H9 (cell line): Measurements from ENCODE around the gene RNLS. TPM values are rescaled to one million over a fixed set of nuclear protein-coding genes. Genes with fewer than 3 reads are reported as not detected.

Source experiments
- DNase-seq: peaks from one replicate; pipeline ENCODE4 v3.0.0-alpha.2; 2017
- H2AFZ ChIP-seq: one replicate; pipeline ENCODE4 v1.6.1; 2013; ENCODE audit warnings: mild to moderate bottlenecking, low read length, control low read depth, moderate library complexity
- H2AK5ac ChIP-seq: 2 replicates; pipeline ENCODE4 v1.6.1; 2013; ENCODE audit warnings: low read length, control low read depth, mixed read lengths; ENCODE audit not compliant: insufficient read length
- H2BK120ac ChIP-seq: one replicate; pipeline ENCODE4 v1.6.1; 2013; ENCODE audit warnings: low read depth, mild to moderate bottlenecking, low read length, control low read depth, inconsistent platforms; ENCODE audit not compliant: poor library complexity, severe bottlenecking
- H2BK12ac ChIP-seq: 2 replicates; pipeline ENCODE4 v1.6.1; 2013; ENCODE audit warnings: low read length, control low read depth, mixed read lengths, low read depth; ENCODE audit not compliant: insufficient read length
- H2BK15ac ChIP-seq: 2 replicates; pipeline ENCODE4 v1.6.1; 2013; ENCODE audit warnings: low read depth, low read length, control low read depth
- H2BK20ac ChIP-seq: one replicate; pipeline ENCODE4 v1.6.1; 2013; ENCODE audit warnings: low read depth, mild to moderate bottlenecking, low read length, control low read depth, inconsistent platforms; ENCODE audit not compliant: poor library complexity, severe bottlenecking
- H2BK5ac ChIP-seq: 2 replicates; pipeline ENCODE4 v1.6.1; 2013; ENCODE audit warnings: low read length, control low read depth, mixed read lengths; ENCODE audit not compliant: insufficient read length
- H3K14ac ChIP-seq: 2 replicates; pipeline ENCODE4 v1.6.1; 2013; ENCODE audit warnings: low read length, control low read depth; ENCODE audit not compliant: insufficient read depth
- H3K18ac ChIP-seq: 2 replicates; pipeline ENCODE4 v1.6.1; 2013; ENCODE audit warnings: low read depth, mild to moderate bottlenecking, mixed read lengths, low read length, control low read depth; ENCODE audit not compliant: insufficient read length
- H3K23ac ChIP-seq: 2 replicates; pipeline ENCODE4 v1.6.1; 2013; ENCODE audit warnings: low read length, control low read depth, mixed read lengths, low read depth; ENCODE audit not compliant: insufficient read length
- H3K23me2 ChIP-seq: 2 replicates; pipeline ENCODE4 v1.6.1; 2013; ENCODE audit warnings: low read depth, mild to moderate bottlenecking, mixed read lengths, low read length, control low read depth; ENCODE audit not compliant: insufficient read length, poor library complexity, severe bottlenecking
- H3K27ac ChIP-seq: 2 replicates; pipeline ENCODE4 v1.5.1; 2013; ENCODE audit warnings: low read length, control low read depth, mixed read lengths, low read depth; ENCODE audit not compliant: insufficient read length
- H3K27me3 ChIP-seq: 2 replicates; pipeline ENCODE4 v1.6.1; 2013; ENCODE audit warnings: low read length, control low read depth, inconsistent platforms; ENCODE audit not compliant: insufficient read depth
- H3K4ac ChIP-seq: 2 replicates; pipeline ENCODE4 v1.6.1; 2013; ENCODE audit warnings: low read depth, mild to moderate bottlenecking, control low read depth, inconsistent platforms, low read length, moderate library complexity
- H3K4me1 ChIP-seq: 2 replicates; pipeline ENCODE4 v1.6.1; 2013; ENCODE audit warnings: low read length, control low read depth, inconsistent platforms; ENCODE audit not compliant: insufficient read depth
- H3K4me2 ChIP-seq: 2 replicates; pipeline ENCODE4 v1.6.1; 2013; ENCODE audit warnings: low read length, control low read depth, mixed read lengths; ENCODE audit not compliant: insufficient read length, insufficient read depth
- H3K56ac ChIP-seq: 2 replicates; pipeline ENCODE4 v1.6.1; 2013; ENCODE audit warnings: low read depth, mild to moderate bottlenecking, mixed read lengths, low read length, control low read depth; ENCODE audit not compliant: insufficient read length
- H3K79me1 ChIP-seq: 2 replicates; pipeline ENCODE4 v1.6.1; 2013; ENCODE audit warnings: low read depth, mild to moderate bottlenecking, moderate library complexity, low read length, control low read depth, inconsistent platforms; ENCODE audit not compliant: insufficient read depth, poor library complexity, severe bottlenecking
- H3K79me2 ChIP-seq: 2 replicates; pipeline ENCODE4 v1.6.1; 2013; ENCODE audit warnings: low read length, control low read depth, inconsistent platforms; ENCODE audit not compliant: insufficient read depth
- H3K9ac ChIP-seq: 2 replicates; pipeline ENCODE4 v1.6.1; 2013; ENCODE audit warnings: low read length, control low read depth, mixed read lengths; ENCODE audit not compliant: insufficient read length; ENCODE audit errors: extremely low read depth
- H3K9me3 ChIP-seq: one replicate; pipeline ENCODE4 v1.6.1; 2013; ENCODE audit warnings: low read depth, low read length, inconsistent platforms; ENCODE audit not compliant: control insufficient read depth
- H3T11ph ChIP-seq: one replicate; pipeline ENCODE4 v1.6.1; 2013; ENCODE audit warnings: mild to moderate bottlenecking, low read length, control low read depth, inconsistent platforms
- H4K20me1 ChIP-seq: one replicate; pipeline ENCODE4 v1.6.1; 2013; ENCODE audit not compliant: control insufficient read depth, insufficient read length, insufficient read depth
- H4K5ac ChIP-seq: 2 replicates; pipeline ENCODE4 v1.6.1; 2013; ENCODE audit warnings: low read depth, mild to moderate bottlenecking, mixed read lengths, low read length, control low read depth; ENCODE audit not compliant: insufficient read length
- H4K8ac ChIP-seq: replicated peaks from 2 replicates; pipeline ENCODE4 v1.6.1; 2013; ENCODE audit warnings: low read length, control low read depth, mixed read lengths, low read depth; ENCODE audit not compliant: insufficient read length
- H4K91ac ChIP-seq: 2 replicates; pipeline ENCODE4 v1.6.1; 2013; ENCODE audit warnings: low read depth, mild to moderate bottlenecking, moderate library complexity, mixed read lengths, low read length, control low read depth; ENCODE audit not compliant: insufficient read length
- H3K27ac Mint-ChIP-seq, 3 experiments: 2 replicates in 2 of 3; 3 replicates in 1 of 3; pipeline ENCODE4 v1.8.0; 2020 to 2021; ENCODE audit warnings: mixed read lengths in 3 of 3, mild to moderate bottlenecking in 1 of 3, moderate library complexity in 1 of 3
- H3K27me3 Mint-ChIP-seq: 2 replicates; pipeline ENCODE4 v1.8.0; 2021; ENCODE audit warnings: low read depth, mild to moderate bottlenecking, moderate library complexity, mixed read lengths
- H3K36me3 Mint-ChIP-seq, 3 experiments: 2 replicates in 2 of 3; 3 replicates in 1 of 3; pipeline ENCODE4 v1.8.0; 2020 to 2021; ENCODE audit warnings: low read depth in 3 of 3, mixed read lengths in 3 of 3; ENCODE audit not compliant: insufficient read depth in 1 of 3
- H3K4me1 Mint-ChIP-seq, 2 experiments: 2 replicates each; pipeline ENCODE4 v1.8.0; 2020; ENCODE audit warnings: mixed read lengths in 2 of 2
- H3K4me3 Mint-ChIP-seq, 2 experiments: 2 replicates in 1 of 2; 3 replicates in 1 of 2; pipeline ENCODE4 v1.8.0; 2020 to 2021; ENCODE audit warnings: mild to moderate bottlenecking in 2 of 2, mixed read lengths in 2 of 2, moderate library complexity in 1 of 2
- H3K9me3 Mint-ChIP-seq, 2 experiments: 2 replicates in 1 of 2; 3 replicates in 1 of 2; pipeline ENCODE4 v1.8.0; 2020; ENCODE audit warnings: mild to moderate bottlenecking in 2 of 2, mixed read lengths in 2 of 2, moderate library complexity in 1 of 2
- WGBS: extraction: QIAGEN DNeasy Blood & Tissue Kit; methylation state at CpG from one replicate; pipeline ENCODE4 v1.1.7; 2013; ENCODE audit warnings: missing lambda C conversion rate, low lambda C conversion rate, mixed read lengths; ENCODE audit not compliant: insufficient read length; ENCODE audit errors: extremely low coverage; 5-methylcytosine and 5-hydroxymethylcytosine counted together
- total RNA-seq: library from RNA; stranded (reverse); gene quantifications from 2 replicates; pipeline ENCODE4 v1.2.1, GENCODE V29; 2021
- TF ChIP-seq, protein P1 (sequence below): fragments of 200-600 bp; sonication (generic); conservative IDR thresholded peaks from 3 replicates; pipeline ENCODE4 v1.8.0; 2021; ENCODE audit warnings: antibody characterized with exemption, mild to moderate bottlenecking

RNLS gene
- total RNA-seq, 1 experiment from 2014 or later, result 7.5 TPM

DNA sequence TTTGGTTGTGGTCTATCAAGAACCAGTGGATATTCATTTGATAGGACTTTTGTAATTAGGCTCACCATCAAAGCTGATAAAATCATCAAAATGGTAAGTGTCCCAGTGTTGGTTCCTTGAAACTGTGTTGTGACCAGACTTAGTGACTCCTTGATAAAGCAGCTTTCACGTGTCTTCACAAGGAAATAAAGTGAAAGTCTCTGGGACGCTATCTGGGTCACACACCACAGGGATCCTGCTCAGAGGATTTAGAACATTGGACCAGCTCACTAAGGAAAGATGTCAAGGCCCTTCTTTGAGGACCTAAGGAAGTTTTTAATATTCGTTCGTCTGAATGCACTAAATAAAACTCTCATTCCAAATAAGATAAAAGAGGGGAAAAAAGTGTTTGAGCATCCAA, 193.1 kb downstream of the RNLS start:
- Histone ChIP-seq H3K27ac (no peak overlapping the region), H4K20me1 (no peaks in the 10 kb centered on the region), H2BK15ac (no peak overlapping the region), H3K14ac (no peak overlapping the region), H3K79me1 (no peaks in the 10 kb centered on the region), H3K27me3 (no peaks in the 10 kb centered on the region), H2BK5ac (no peak overlapping the region), H3K4me2 (no peak overlapping the region), H2AFZ (no peak overlapping the region), H3K9ac (no peak overlapping the region), H2AK5ac (no peak overlapping the region), H3K56ac (no peak overlapping the region), H4K5ac (no peak overlapping the region), H3K4ac (no peak overlapping the region), H2BK20ac (no peak overlapping the region), H4K8ac (no peak overlapping the region), H4K91ac (no peak overlapping the region), H2BK120ac (no peak overlapping the region), H3K79me2 (no peaks in the 10 kb centered on the region), H3K4me1 (no peaks in the 10 kb centered on the region), H3K23me2 (no peaks in the 10 kb centered on the region), H3K23ac (no peak overlapping the region), H3K9me3 (no peaks in the 10 kb centered on the region), H3T11ph (no peak overlapping the region), H3K18ac (no peak overlapping the region), H2BK12ac (no peak overlapping the region)
- Mint-ChIP-seq H3K4me3 (no peak overlapping the region), H3K36me3 (peaks cover 0 to 2% (median under 1%) of the 10 kb centered on the region in 3 experiments; a peak in 4 of 7 replicates), H3K27me3 (no peaks in the 10 kb centered on the region), H3K4me1 (peaks cover 0 to 4% of the 10 kb centered on the region in 2 experiments; a peak in 2 of 4 replicates), H3K27ac (no peak overlapping the region), H3K9me3 (peaks cover under 1% of the 10 kb centered on the region in 2 experiments; a peak in 3 of 5 replicates)
- no peak for DNase-seq
- TF ChIP-seq, protein P1, sequence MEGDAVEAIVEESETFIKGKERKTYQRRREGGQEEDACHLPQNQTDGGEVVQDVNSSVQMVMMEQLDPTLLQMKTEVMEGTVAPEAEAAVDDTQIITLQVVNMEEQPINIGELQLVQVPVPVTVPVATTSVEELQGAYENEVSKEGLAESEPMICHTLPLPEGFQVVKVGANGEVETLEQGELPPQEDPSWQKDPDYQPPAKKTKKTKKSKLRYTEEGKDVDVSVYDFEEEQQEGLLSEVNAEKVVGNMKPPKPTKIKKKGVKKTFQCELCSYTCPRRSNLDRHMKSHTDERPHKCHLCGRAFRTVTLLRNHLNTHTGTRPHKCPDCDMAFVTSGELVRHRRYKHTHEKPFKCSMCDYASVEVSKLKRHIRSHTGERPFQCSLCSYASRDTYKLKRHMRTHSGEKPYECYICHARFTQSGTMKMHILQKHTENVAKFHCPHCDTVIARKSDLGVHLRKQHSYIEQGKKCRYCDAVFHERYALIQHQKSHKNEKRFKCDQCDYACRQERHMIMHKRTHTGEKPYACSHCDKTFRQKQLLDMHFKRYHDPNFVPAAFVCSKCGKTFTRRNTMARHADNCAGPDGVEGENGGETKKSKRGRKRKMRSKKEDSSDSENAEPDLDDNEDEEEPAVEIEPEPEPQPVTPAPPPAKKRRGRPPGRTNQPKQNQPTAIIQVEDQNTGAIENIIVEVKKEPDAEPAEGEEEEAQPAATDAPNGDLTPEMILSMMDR, result no peak
- WGBS, result no CpG with 5 or more reads among the region's 4 CpGs
